HG03175 (cell line): Measurements from ENCODE around the gene PRKCE.
"Not testable (repeated sequence)": the region's sequence is repeated elsewhere in the genome, so short reads cannot be mapped to it uniquely, and the experiment has no call there.

Source experiments
- ATAC-seq: cut with Tn5 transposase; IDR thresholded peaks from one replicate; pipeline ENCODE4 v1.9.1; 2021; ENCODE audit warnings: mild to moderate bottlenecking, moderate library complexity; ENCODE audit not compliant: unreplicated experiment

PRKCE gene

GRCh38 chr2:45902380-45902779 lies 250.9 kb downstream of the PRKCE start:
- ATAC-seq: no peak

- no peak for ATAC-seq
These were observed 251.4 kb downstream of the PRKCE start for GRCh38 chr2:45902781-45903375.

- ATAC-seq: peak; percentile 85
These were observed 252.9 kb downstream of the PRKCE start for GRCh38 chr2:45904267-45904945.

- no peak for ATAC-seq
These were observed 253.6 kb downstream of the PRKCE start for GRCh38 chr2:45904946-45905631.

- no peak for ATAC-seq
These were observed 254.1 kb downstream of the PRKCE start for GRCh38 chr2:45905632-45905958.

GRCh38 chr2:45907592-45907991 lies 256.1 kb downstream of the PRKCE start:
- no peak for ATAC-seq

- no peak for ATAC-seq
These were observed 257.1 kb downstream of the PRKCE start for GRCh38 chr2:45908316-45909170.

GRCh38 chr2:45909171-45909565 lies 257.7 kb downstream of the PRKCE start:
- no peak for ATAC-seq

GRCh38 chr2:45909677-45910191 lies 258.3 kb downstream of the PRKCE start:
- peak; percentile 89 for ATAC-seq

- ATAC-seq: no peak
These were observed 259.1 kb downstream of the PRKCE start for GRCh38 chr2:45910473-45911060.

- ATAC-seq: no peak
These were observed 260.1 kb downstream of the PRKCE start for GRCh38 chr2:45911538-45911937.

- ATAC-seq: no peak
These were observed 260.6 kb downstream of the PRKCE start for GRCh38 chr2:45912109-45912508.

- no peak for ATAC-seq
These were observed 262.1 kb downstream of the PRKCE start for GRCh38 chr2:45913539-45913938.

- no peak for ATAC-seq
These were observed 264.0 kb downstream of the PRKCE start for GRCh38 chr2:45915523-45915922.

GRCh38 chr2:45917561-45918176 lies 266.2 kb downstream of the PRKCE start:
- not testable (repeated sequence) for ATAC-seq

- ATAC-seq: no peak
These were observed 267.1 kb downstream of the PRKCE start for GRCh38 chr2:45918463-45919159.

GRCh38 chr2:45919160-45919650 lies 267.7 kb downstream of the PRKCE start:
- ATAC-seq: no peak

GRCh38 chr2:45919711-45920111 lies 268.2 kb downstream of the PRKCE start:
- ATAC-seq: no peak

GRCh38 chr2:45921921-45922320 lies 270.4 kb downstream of the PRKCE start:
- no peak for ATAC-seq

GRCh38 chr2:45922577-45922988 lies 271.1 kb downstream of the PRKCE start:
- no peak for ATAC-seq
